Measurements from ENCODE around the gene PLCE1.

DNA sequence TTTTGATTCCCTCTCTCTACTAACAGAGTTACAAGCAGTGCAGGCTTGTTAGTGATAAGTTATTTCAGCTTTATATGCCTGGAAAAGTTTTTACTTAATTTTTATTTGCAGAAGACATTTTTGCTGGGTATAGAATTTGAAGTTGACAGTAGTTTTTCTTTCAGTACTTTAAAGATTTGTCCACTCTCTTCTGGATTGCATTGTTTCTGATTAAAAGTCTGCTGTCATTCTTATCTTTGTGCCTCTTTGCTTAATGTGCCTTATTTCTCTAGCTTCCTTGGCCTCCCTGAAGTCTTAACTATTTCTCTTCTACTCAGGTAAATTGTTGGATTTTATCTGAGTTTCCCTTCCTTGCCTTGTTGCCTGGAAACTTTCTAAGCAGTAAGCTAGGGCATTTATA, 36.2 kb downstream of the PLCE1 start:
- TF ChIP-seq POLR2A (IDR thresholded peaks at IDR 0.05; ENCODE audit: low read length) (no peak), GATA1 (IDR thresholded peaks at IDR 0.05; ENCODE audit: low read depth, low read length) (no peak)

Data from erythroblast (primary cell).